ENCODE data around the gene SLU7.

DNA sequence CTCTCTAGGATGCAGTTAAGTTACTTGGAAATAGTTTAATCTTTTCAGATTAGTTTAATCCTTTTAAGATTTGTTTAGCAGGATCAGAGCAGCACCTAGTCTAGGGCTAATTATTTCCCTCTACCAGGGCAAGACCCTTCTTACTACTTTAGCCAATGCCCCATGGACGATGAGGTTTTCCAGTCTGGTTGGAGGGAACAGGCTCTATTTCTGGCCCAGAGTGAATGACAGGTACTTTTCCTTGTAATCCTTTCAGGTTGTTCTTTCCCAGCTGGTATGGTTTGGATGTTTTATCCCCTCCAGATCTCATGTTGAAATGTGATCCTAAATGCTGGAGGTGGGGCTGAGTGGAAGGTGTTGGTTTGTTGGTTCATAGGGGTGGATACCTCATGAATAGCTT lies 30.0 kb upstream of the SLU7 start:
- TF ChIP-seq SIN3A (IDR thresholded peaks at IDR 0.05; ENCODE audit: borderline replicate concordance, insufficient read depth, low read length) (no peak), TAF1 (IDR thresholded peaks at IDR 0.05; ENCODE audit: borderline replicate concordance, insufficient read depth, low read length) (no peak), POLR2AphosphoS5 (IDR thresholded peaks at IDR 0.05; ENCODE audit: low read depth, low read length) (no peak), FOXP2 (optimal IDR thresholded peaks at IDR 0.05; ENCODE audit: borderline replicate concordance, extremely low read depth, extremely low read length, insufficient read depth) (no peak)
- TF ChIP-seq, protein P1, sequence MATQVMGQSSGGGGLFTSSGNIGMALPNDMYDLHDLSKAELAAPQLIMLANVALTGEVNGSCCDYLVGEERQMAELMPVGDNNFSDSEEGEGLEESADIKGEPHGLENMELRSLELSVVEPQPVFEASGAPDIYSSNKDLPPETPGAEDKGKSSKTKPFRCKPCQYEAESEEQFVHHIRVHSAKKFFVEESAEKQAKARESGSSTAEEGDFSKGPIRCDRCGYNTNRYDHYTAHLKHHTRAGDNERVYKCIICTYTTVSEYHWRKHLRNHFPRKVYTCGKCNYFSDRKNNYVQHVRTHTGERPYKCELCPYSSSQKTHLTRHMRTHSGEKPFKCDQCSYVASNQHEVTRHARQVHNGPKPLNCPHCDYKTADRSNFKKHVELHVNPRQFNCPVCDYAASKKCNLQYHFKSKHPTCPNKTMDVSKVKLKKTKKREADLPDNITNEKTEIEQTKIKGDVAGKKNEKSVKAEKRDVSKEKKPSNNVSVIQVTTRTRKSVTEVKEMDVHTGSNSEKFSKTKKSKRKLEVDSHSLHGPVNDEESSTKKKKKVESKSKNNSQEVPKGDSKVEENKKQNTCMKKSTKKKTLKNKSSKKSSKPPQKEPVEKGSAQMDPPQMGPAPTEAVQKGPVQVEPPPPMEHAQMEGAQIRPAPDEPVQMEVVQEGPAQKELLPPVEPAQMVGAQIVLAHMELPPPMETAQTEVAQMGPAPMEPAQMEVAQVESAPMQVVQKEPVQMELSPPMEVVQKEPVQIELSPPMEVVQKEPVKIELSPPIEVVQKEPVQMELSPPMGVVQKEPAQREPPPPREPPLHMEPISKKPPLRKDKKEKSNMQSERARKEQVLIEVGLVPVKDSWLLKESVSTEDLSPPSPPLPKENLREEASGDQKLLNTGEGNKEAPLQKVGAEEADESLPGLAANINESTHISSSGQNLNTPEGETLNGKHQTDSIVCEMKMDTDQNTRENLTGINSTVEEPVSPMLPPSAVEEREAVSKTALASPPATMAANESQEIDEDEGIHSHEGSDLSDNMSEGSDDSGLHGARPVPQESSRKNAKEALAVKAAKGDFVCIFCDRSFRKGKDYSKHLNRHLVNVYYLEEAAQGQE (IDR thresholded peaks at IDR 0.05; ENCODE audit: insufficient read depth in 1 of 2, low read depth in 2 of 2, low read length in 2 of 2) = no peak
